SK-N-SH (cell line): ENCODE results near the gene SHROOM4. TPM values are rescaled to one million over a fixed set of nuclear protein-coding genes. Genes with fewer than 3 reads are reported as not detected.

Source experiments
- CTCF ChIA-PET: fragments of 300-600, 350-600 bp; formaldehyde crosslinking; extraction: SDS; loops from one replicate; lab custom pipeline; 2021; lab: Yijun Ruan, JAX
- POLR2A ChIA-PET: fragments of 350-600 bp; sonication (Branson Sonifier 250); formaldehyde crosslinking; extraction: SDS; loops from one replicate; lab custom pipeline; 2020; ENCODE audit warnings: antibody characterized with exemption, inconsistent platforms; lab: Yijun Ruan, JAX
- DNase-seq: peaks from one replicate; pipeline ENCODE4 v3.0.0; 2012
- H2AFZ ChIP-seq: fragments of 200-600 bp; sonication (generic); 2 replicates; pipeline ENCODE4 v1.8.1; 2016; ENCODE audit warnings: antibody characterized with exemption, mild to moderate bottlenecking, low read depth
- H3F3A ChIP-seq: fragments of 200-600 bp; sonication (generic); replicated peaks from 2 replicates; pipeline ENCODE3; 2016; ENCODE audit warnings: antibody characterized with exemption, mild to moderate bottlenecking; ENCODE audit not compliant: insufficient read depth
- H3K27ac ChIP-seq, 2 experiments: fragments of 200-500 bp in 1 of 2; fragments of 200-600 bp in 1 of 2; sonication (Bioruptor generic) in 1 of 2; sonication (generic), shearing (Covaris generic) in 1 of 2; 2 replicates each; pipeline versions ENCODE4 v1.5.1 to v1.6.1; 2014 to 2016; ENCODE audit warnings: low read depth in 2 of 2, inconsistent platforms in 1 of 2, low read length in 1 of 2, mild to moderate bottlenecking in 1 of 2, mixed read lengths in 1 of 2
- H3K27me3 ChIP-seq: fragments of 200-600 bp; sonication (generic), shearing (Covaris generic); 2 replicates; pipeline ENCODE4 v1.6.1; 2016; ENCODE audit warnings: mixed run types; ENCODE audit not compliant: insufficient read depth
- H3K36me3 ChIP-seq, 2 experiments: fragments of 200-500 bp in 1 of 2; fragments of 200-600 bp in 1 of 2; sonication (Bioruptor generic) in 1 of 2; sonication (generic) in 1 of 2; replicated peaks in 1 of 2; 2 replicates each; pipeline versions ENCODE3 to v1.5.1; 2014 to 2016; ENCODE audit warnings: low read length in 1 of 2, mild to moderate bottlenecking in 1 of 2; ENCODE audit not compliant: insufficient read depth in 2 of 2, control insufficient read depth in 1 of 2
- H3K4me1 ChIP-seq, 2 experiments: fragments of 200-500 bp in 1 of 2; fragments of 200-600 bp in 1 of 2; sonication (Bioruptor generic) in 1 of 2; sonication (generic), shearing (Covaris generic) in 1 of 2; 2 replicates each; pipeline versions ENCODE4 v1.5.1 to v1.6.1; 2014 to 2016; ENCODE audit warnings: low read depth in 1 of 2, low read length in 1 of 2, mixed run types in 1 of 2; ENCODE audit not compliant: insufficient read depth in 2 of 2, control insufficient read depth in 1 of 2
- H3K4me2 ChIP-seq: fragments of 200-600 bp; sonication (generic), shearing (Covaris generic); 2 replicates; pipeline ENCODE4 v1.6.1; 2017; ENCODE audit warnings: mixed run types
- H3K4me3 ChIP-seq, 2 experiments: fragments of 200-500 bp in 1 of 2; fragments of 200-600 bp in 1 of 2; sonication (Bioruptor generic) in 1 of 2; sonication (generic), shearing (Covaris generic) in 1 of 2; 2 replicates each; pipeline versions ENCODE4 v1.5.1 to v1.8.1; 2014 to 2016; ENCODE audit warnings: low read depth in 2 of 2, inconsistent platforms in 1 of 2, low read length in 1 of 2, mild to moderate bottlenecking in 1 of 2, mixed read lengths in 1 of 2, moderate library complexity in 1 of 2
- H3K79me2 ChIP-seq: fragments of 200-600 bp; sonication (generic); 2 replicates; pipeline ENCODE4 v1.8.1; 2017; ENCODE audit warnings: mild to moderate bottlenecking; ENCODE audit not compliant: insufficient read depth
- H3K9ac ChIP-seq: fragments of 200-600 bp; sonication (generic); 2 replicates; pipeline ENCODE4 v1.6.1; 2017; ENCODE audit warnings: mixed run types
- H3K9me2 ChIP-seq: fragments of 200-600 bp; sonication (generic); 2 replicates; pipeline ENCODE4 v1.6.1; 2017; ENCODE audit warnings: mixed run types
- H3K9me3 ChIP-seq: fragments of 200-600 bp; sonication (generic); 2 replicates; pipeline ENCODE4 v1.6.1; 2017; ENCODE audit warnings: mixed run types, mild to moderate bottlenecking, moderate library complexity
- H4K20me1 ChIP-seq: fragments of 200-600 bp; sonication (generic); 2 replicates; pipeline ENCODE4 v1.6.1; 2017; ENCODE audit warnings: mild to moderate bottlenecking, mixed run types; ENCODE audit not compliant: insufficient read depth
- CTCF ChIP-seq: fragments of 200-600 bp; sonication (generic); IDR thresholded peaks from 2 replicates; pipeline ENCODE4 v1.6.1; 2017; ENCODE audit warnings: antibody characterized with exemption, mild to moderate bottlenecking, moderate library complexity
- ELF1 ChIP-seq: IDR thresholded peaks from 2 replicates; pipeline ENCODE4 v1.4.0; 2012
- EP300 ChIP-seq, 2 experiments: IDR thresholded peaks; 2 replicates each; pipeline versions ENCODE4 v1.4.0 to v1.6.1; 2012; ENCODE audit warnings: borderline replicate concordance in 1 of 2, low read depth in 1 of 2, low read length in 1 of 2
- EZH2phosphoT487 ChIP-seq: fragments of 200-600 bp; sonication (generic); IDR thresholded peaks from 2 replicates; pipeline ENCODE4 v1.6.1; 2017; ENCODE audit warnings: low read depth, mixed run types, mild to moderate bottlenecking, antibody characterized with exemption, moderate library complexity, borderline replicate concordance
- FOSL2 ChIP-seq: IDR thresholded peaks from 2 replicates; pipeline ENCODE4 v1.4.0; 2012; ENCODE audit warnings: low read depth, mild to moderate bottlenecking, moderate library complexity, borderline replicate concordance
- FOXJ3 ChIP-seq: sonication (generic); formaldehyde crosslinking; IDR thresholded peaks from 2 replicates; pipeline ENCODE4 v1.5.1; 2020; ENCODE audit warnings: mild to moderate bottlenecking, missing genetic modification reagents
- IRF3 ChIP-seq: fragments of 150-350 bp; IDR thresholded peaks from 2 replicates; pipeline ENCODE4 v1.6.1; 2016; ENCODE audit warnings: mild to moderate bottlenecking, low read depth, low read length
- NRF1 ChIP-seq: IDR thresholded peaks from 2 replicates; pipeline ENCODE4 v1.6.1; 2012; ENCODE audit warnings: low read depth, mild to moderate bottlenecking, low read length
- POLR2AphosphoS5 ChIP-seq: IDR thresholded peaks from 2 replicates; pipeline ENCODE4 v1.6.1; 2012; ENCODE audit warnings: low read depth, low read length
- RAD21 ChIP-seq: IDR thresholded peaks from 2 replicates; pipeline ENCODE4 v1.6.1; 2012; ENCODE audit warnings: mild to moderate bottlenecking, low read length
- SMC3 ChIP-seq: IDR thresholded peaks from 2 replicates; pipeline ENCODE4 v1.6.1; 2012; ENCODE audit warnings: low read depth, low read length, improper control_type of control experiment
- TAF1 ChIP-seq: IDR thresholded peaks from 2 replicates; pipeline ENCODE4 v1.6.1; 2012; ENCODE audit warnings: low read depth, mild to moderate bottlenecking, low read length, moderate library complexity, borderline replicate concordance
- ZBTB33 ChIP-seq: IDR thresholded peaks from 2 replicates; pipeline ENCODE4 v1.4.0; 2012; ENCODE audit warnings: low read depth, borderline replicate concordance
- WGBS: methylation state at CpG from one replicate; pipeline ENCODE4 v1.1.6; 2017; ENCODE audit warnings: low lambda C conversion rate; 5-methylcytosine and 5-hydroxymethylcytosine counted together
- polyA plus RNA-seq, 3 experiments: library from polyadenylated mRNA; depleted of rRNA; stranded (reverse); fragments of >200 nt; gene quantifications; 2 replicates each; pipeline ENCODE4 v1.2.3, GENCODE V29; 2012

SHROOM4 gene
- polyA plus RNA-seq, 1 of the 3 experiments (the other 2 are of a cell fraction) = 0.31 TPM

- ChIA-PET CTCF (interaction anchor here (0.6 to 1.8 kb wide), 3 partner anchors 13 to 212 kb away, joined by 3 to 4 read pairs (median 3); no protein-coding TSS in a partner anchor), POLR2A (no interaction called here)
- no peak overlapping the region for H3K9ac ChIP-seq
- H2AFZ ChIP-seq = no peak overlapping the region
- no peaks in the 10 kb centered on the region for H4K20me1 ChIP-seq
- H3K9me3 ChIP-seq = no peaks in the 10 kb centered on the region
- H3K36me3 ChIP-seq = no peaks in the 10 kb centered on the region
- no peaks in the 10 kb centered on the region for H3K4me1 ChIP-seq
- H3K4me2 ChIP-seq = no peak overlapping the region
- TF ChIP-seq EP300 (IDR thresholded peaks at IDR 0.05; ENCODE audit: borderline replicate concordance in 1 of 2, low read depth in 1 of 2, low read length in 1 of 2) = no peak
- H3K27ac ChIP-seq = no peak overlapping the region
- no peaks in the 10 kb centered on the region for H3F3A ChIP-seq
- H3K27me3 ChIP-seq = no peaks in the 10 kb centered on the region; the same call in 1 of the 2 replicates
- no peaks in the 10 kb centered on the region for H3K9me2 ChIP-seq
- no peak for DNase-seq
- 6% methylated on average over 2 of the region's 2 CpGs for WGBS
- no peaks in the 10 kb centered on the region for H3K79me2 ChIP-seq
- H3K4me3 ChIP-seq = no peak overlapping the region
Observed at GRCh38 chrX:50751091-50751490, 62.9 kb downstream of the SHROOM4 start.

GRCh38 chrX:50747471-50747900 is 66.5 kb downstream of the SHROOM4 start:
- Histone ChIP-seq H3K9me3 (no peaks in the 10 kb centered on the region), H3K36me3 (no peaks in the 10 kb centered on the region), H3K79me2 (no peaks in the 10 kb centered on the region), H3K4me1 (no peaks in the 10 kb centered on the region), H3K9ac (no peak overlapping the region), H3K27me3 (no peaks in the 10 kb centered on the region; the same call in 1 of the 2 replicates), H2AFZ (no peak overlapping the region), H3F3A (no peaks in the 10 kb centered on the region), H4K20me1 (no peaks in the 10 kb centered on the region), H3K27ac (no peak overlapping the region), H3K4me2 (no peak overlapping the region), H3K9me2 (no peaks in the 10 kb centered on the region), H3K4me3 (no peak overlapping the region)
- WGBS = 5% methylated on average over 1 of the region's 1 CpG
- peak; percentile 10 for DNase-seq
- ChIA-PET POLR2A (no interaction called here), CTCF (interaction anchor here (0.6 to 1.8 kb wide), 6 partner anchors 14 to 56 kb away, joined by 3 to 5 read pairs (median 4); no protein-coding TSS in a partner anchor)
- TF ChIP-seq CTCF = peak; percentile 82
- peak; percentile 62 for TF ChIP-seq RAD21
- TF ChIP-seq SMC3 = peak; percentile 42
- no peak for TF ChIP-seq FOXJ3 (CRISPR knock-in tag)

GRCh38 chrX:50736656-50737055 is 77.3 kb downstream of the SHROOM4 start:
- H3K4me1 ChIP-seq = no peaks in the 10 kb centered on the region
- H3F3A ChIP-seq = no peaks in the 10 kb centered on the region
- H3K27me3 ChIP-seq = no peaks in the 10 kb centered on the region
- H2AFZ ChIP-seq = no peak overlapping the region
- TF ChIP-seq NRF1 = no peak
- TF ChIP-seq FOSL2 = no peak
- no peak for TF ChIP-seq EP300 (IDR thresholded peaks at IDR 0.05; ENCODE audit: borderline replicate concordance in 1 of 2, low read depth in 1 of 2, low read length in 1 of 2)
- no peak for TF ChIP-seq FOXJ3 (CRISPR knock-in tag)
- no peak for TF ChIP-seq ZBTB33
- TF ChIP-seq POLR2AphosphoS5 = no peak
- no peak for TF ChIP-seq IRF3
- TF ChIP-seq TAF1 = no peak
- TF ChIP-seq ELF1 = no peak
- no peak for TF ChIP-seq EZH2phosphoT487
- CTCF ChIA-PET = no interaction called here
- H3K9ac ChIP-seq = no peak overlapping the region
- no peak for DNase-seq
- H3K9me3 ChIP-seq = no peaks in the 10 kb centered on the region
- H3K79me2 ChIP-seq = no peaks in the 10 kb centered on the region
- POLR2A ChIA-PET = no interaction called here
- no peaks in the 10 kb centered on the region for H4K20me1 ChIP-seq
- H3K27ac ChIP-seq = no peak overlapping the region
- 19% methylated on average over 2 of the region's 2 CpGs for WGBS
- H3K4me2 ChIP-seq = no peak overlapping the region
- no peaks in the 10 kb centered on the region for H3K36me3 ChIP-seq
- no peaks in the 10 kb centered on the region for H3K9me2 ChIP-seq
- H3K4me3 ChIP-seq = no peak overlapping the region
